HepG2 (cell line): ENCODE measurements around the gene EZH1. TPM values are rescaled to one million over a fixed set of nuclear protein-coding genes. Genes with fewer than 3 reads are reported as not detected.

ENCODE experiments used
- DNMT1 ChIP-seq: sonication (generic); formaldehyde crosslinking; IDR thresholded peaks from 2 replicates; pipeline ENCODE4 v1.5.1; 2020; ENCODE audit warnings: mild to moderate bottlenecking, missing genetic modification reagents
- FOXM1 ChIP-seq: sonication (generic); formaldehyde crosslinking; IDR thresholded peaks from 2 replicates; pipeline ENCODE4 v1.5.0; 2020; ENCODE audit warnings: missing genetic modification reagents
- GTF3A ChIP-seq: sonication (generic); formaldehyde crosslinking; conservative IDR thresholded peaks from 2 replicates; pipeline ENCODE4 v1.4.0; 2020; ENCODE audit warnings: mild to moderate bottlenecking, missing genetic modification reagents
- HNRNPK ChIP-seq: fragments of 200-400 bp; formaldehyde crosslinking; IDR thresholded peaks from 2 replicates; pipeline ENCODE4 v1.6.1; 2018; ENCODE audit warnings: low read length, low read depth, moderate library complexity, mild to moderate bottlenecking; ENCODE audit not compliant: poor library complexity, severe bottlenecking
- ISL2 ChIP-seq: sonication (generic); formaldehyde crosslinking; IDR thresholded peaks from 2 replicates; pipeline ENCODE4 v1.5.0; 2020; ENCODE audit warnings: missing genetic modification reagents
- KLF6 ChIP-seq: IDR thresholded peaks from 2 replicates; pipeline ENCODE4 v1.8.0; 2016; ENCODE audit warnings: missing biosample characterization, missing genetic modification reagents
- RBFOX2 ChIP-seq: fragments of 200-400 bp; formaldehyde crosslinking; IDR thresholded peaks from 2 replicates; pipeline ENCODE4 v1.6.1; 2017; ENCODE audit warnings: low read depth, mild to moderate bottlenecking, low read length
- RBM39 ChIP-seq: fragments of 200-400 bp; formaldehyde crosslinking; IDR thresholded peaks from one replicate; pipeline ENCODE4 v1.6.1; 2018; ENCODE audit warnings: antibody characterized with exemption, mild to moderate bottlenecking, low read depth, low read length; ENCODE audit not compliant: poor library complexity, severe bottlenecking
- SAP130 ChIP-seq: IDR thresholded peaks from 2 replicates; pipeline ENCODE4 v1.6.1; 2016; ENCODE audit warnings: low read depth
- SRSF9 ChIP-seq: fragments of 200-400 bp; formaldehyde crosslinking; IDR thresholded peaks from 2 replicates; pipeline ENCODE4 v1.6.1; 2018; ENCODE audit warnings: borderline replicate concordance, mild to moderate bottlenecking, low read depth, low read length; ENCODE audit not compliant: insufficient read depth, poor library complexity, severe bottlenecking
- TEAD2 ChIP-seq: sonication (generic); formaldehyde crosslinking; IDR thresholded peaks from 2 replicates; pipeline ENCODE4 v1.9.0; 2021; ENCODE audit warnings: missing genetic modification reagents
- ZNF10 ChIP-seq: sonication (generic); formaldehyde crosslinking; IDR thresholded peaks from 2 replicates; pipeline ENCODE4 v1.4.0; 2020; ENCODE audit warnings: mild to moderate bottlenecking, low read depth, missing genetic modification reagents, borderline replicate concordance
- ZNF143 ChIP-seq: sonication (generic); formaldehyde crosslinking; IDR thresholded peaks from 2 replicates; pipeline ENCODE4 v1.4.0; 2020; ENCODE audit warnings: missing genetic modification reagents
- ZNF3 ChIP-seq: IDR thresholded peaks from 2 replicates; pipeline ENCODE4 v1.7.0; 2017; ENCODE audit warnings: inconsistent platforms
- ZNF557 ChIP-seq: sonication (generic); formaldehyde crosslinking; IDR thresholded peaks from 2 replicates; pipeline ENCODE4 v1.4.0; 2020; ENCODE audit warnings: missing genetic modification reagents
- ZNF761 ChIP-seq: sonication (generic); formaldehyde crosslinking; conservative IDR thresholded peaks from 2 replicates; pipeline ENCODE4 v1.4.0; 2020; ENCODE audit warnings: mild to moderate bottlenecking, missing genetic modification reagents
- ZNF768 ChIP-seq: sonication (generic); formaldehyde crosslinking; IDR thresholded peaks from 2 replicates; pipeline ENCODE4 v1.4.0; 2020; ENCODE audit warnings: missing genetic modification reagents
- polyA plus RNA-seq, 8 experiments: library from polyadenylated mRNA; depleted of rRNA in 3 of 8; stranded (reverse) in 7 of 8; unstranded in 1 of 8; fragments of >200 nt; fragmentation: Illumina TruSeq in 4 of 8; extraction: Trizol in 4 of 8; gene quantifications; 2 replicates each; pipeline versions ENCODE4 v1.2.1 to v1.2.3, GENCODE V29; 2011 to 2016; ENCODE audit warnings: low read depth in 4 of 8, missing spikeins in 1 of 8, mixed read lengths in 1 of 8; ENCODE audit not compliant: insufficient read depth in 1 of 8
- total RNA-seq, 5 experiments: library from RNA; depleted of rRNA; stranded (reverse); fragments of >200 nt; fragmentation: Illumina TruSeq; extraction: Trizol; gene quantifications; 2 replicates each; pipeline ENCODE4 v1.2.3, GENCODE V29; 2016; ENCODE audit warnings: low read depth in 1 of 5
- TF ChIP-seq, protein P1 (sequence below), 2 experiments: sonication (generic) in 1 of 2; formaldehyde crosslinking in 1 of 2; IDR thresholded peaks; 2 replicates each; pipeline versions ENCODE4 v1.4.0 to v1.6.1; 2016 to 2020; ENCODE audit warnings: borderline replicate concordance in 1 of 2, low read depth in 1 of 2, mild to moderate bottlenecking in 1 of 2, missing genetic modification reagents in 1 of 2
- TF ChIP-seq, protein P2 (sequence below): sonication (generic); formaldehyde crosslinking; IDR thresholded peaks from 2 replicates; pipeline ENCODE4 v1.4.0; 2020; ENCODE audit warnings: missing genetic modification reagents
- TF ChIP-seq, protein P3 (sequence below): sonication (generic); formaldehyde crosslinking; IDR thresholded peaks from 2 replicates; pipeline ENCODE4 v1.8.1; 2022; ENCODE audit warnings: mild to moderate bottlenecking, missing genetic modification reagents
- TF ChIP-seq, protein P4 (sequence below): sonication (generic); formaldehyde crosslinking; IDR thresholded peaks from 2 replicates; pipeline ENCODE4 v1.8.0; 2022; ENCODE audit warnings: mild to moderate bottlenecking, missing genetic modification reagents, borderline replicate concordance
- TF ChIP-seq, protein P5 (sequence below): sonication (generic); formaldehyde crosslinking; IDR thresholded peaks from 2 replicates; pipeline ENCODE4 v1.5.1; 2020; ENCODE audit warnings: missing genetic modification reagents, mild to moderate bottlenecking, borderline replicate concordance

EZH1 gene
- total and polyA plus RNA-seq, 2 of the 13 experiments (the other 11 are each of a cell fraction or from before 2014, with no cell fraction given), result 11.6 to 24.0 TPM

DNA sequence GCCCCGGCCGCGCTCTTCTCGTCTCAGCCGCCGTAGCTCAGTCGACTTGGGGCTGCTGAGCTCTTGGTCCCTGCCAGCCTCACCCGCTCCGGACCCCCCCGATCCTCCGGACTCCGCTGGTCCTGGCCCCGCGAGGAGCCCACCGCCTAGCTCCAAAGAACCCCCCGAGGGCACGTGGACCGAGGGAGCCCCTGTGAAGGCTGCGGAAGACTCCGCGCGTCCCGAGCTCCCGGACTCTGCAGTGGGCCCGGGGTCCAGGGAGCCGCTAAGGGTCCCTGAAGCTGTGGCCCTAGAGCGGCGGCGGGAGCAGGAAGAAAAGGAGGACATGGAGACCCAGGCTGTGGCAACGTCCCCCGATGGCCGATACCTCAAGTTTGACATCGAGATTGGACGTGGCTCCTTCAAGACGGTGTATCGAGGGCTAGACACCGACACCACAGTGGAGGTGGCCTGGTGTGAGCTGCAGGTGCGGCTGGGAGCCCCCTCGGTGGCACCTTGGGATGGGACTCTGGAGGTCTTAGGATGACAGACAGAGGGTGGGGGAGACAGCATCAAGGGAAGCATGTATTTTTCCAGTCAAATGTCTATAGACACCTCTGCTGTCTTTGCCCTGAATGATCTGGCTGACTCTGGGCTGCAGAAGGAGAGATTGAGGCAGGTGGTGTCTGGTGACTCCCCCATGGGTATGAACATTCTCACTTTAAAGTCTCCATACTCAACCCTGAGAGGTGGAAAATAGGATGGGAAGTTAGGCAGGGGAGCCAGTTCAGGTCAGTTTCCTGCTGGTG lies 36.2 kb upstream of the EZH1 start (continued):
- TF ChIP-seq, protein P1, sequence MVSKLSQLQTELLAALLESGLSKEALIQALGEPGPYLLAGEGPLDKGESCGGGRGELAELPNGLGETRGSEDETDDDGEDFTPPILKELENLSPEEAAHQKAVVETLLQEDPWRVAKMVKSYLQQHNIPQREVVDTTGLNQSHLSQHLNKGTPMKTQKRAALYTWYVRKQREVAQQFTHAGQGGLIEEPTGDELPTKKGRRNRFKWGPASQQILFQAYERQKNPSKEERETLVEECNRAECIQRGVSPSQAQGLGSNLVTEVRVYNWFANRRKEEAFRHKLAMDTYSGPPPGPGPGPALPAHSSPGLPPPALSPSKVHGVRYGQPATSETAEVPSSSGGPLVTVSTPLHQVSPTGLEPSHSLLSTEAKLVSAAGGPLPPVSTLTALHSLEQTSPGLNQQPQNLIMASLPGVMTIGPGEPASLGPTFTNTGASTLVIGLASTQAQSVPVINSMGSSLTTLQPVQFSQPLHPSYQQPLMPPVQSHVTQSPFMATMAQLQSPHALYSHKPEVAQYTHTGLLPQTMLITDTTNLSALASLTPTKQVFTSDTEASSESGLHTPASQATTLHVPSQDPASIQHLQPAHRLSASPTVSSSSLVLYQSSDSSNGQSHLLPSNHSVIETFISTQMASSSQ (IDR thresholded peaks at IDR 0.05; ENCODE audit: low read depth), result no peak
- TF ChIP-seq, protein P1 (CRISPR knock-in tag; IDR thresholded peaks at IDR 0.05; ENCODE audit: borderline replicate concordance), result no peak
- TF ChIP-seq GTF3A (CRISPR knock-in tag) (no peak), ZNF3 (CRISPR knock-in tag) (no peak), ISL2 (CRISPR knock-in tag) (no peak; the same call in 1 of the 2 replicates), RBM39 (no peak), TEAD2 (CRISPR knock-in tag) (no peak), DNMT1 (no peak; the same call in 1 of the 2 replicates), HNRNPK (no peak), FOXM1 (CRISPR knock-in tag) (no peak), ZNF10 (CRISPR knock-in tag) (no peak), ZNF143 (CRISPR knock-in tag) (no peak), KLF6 (CRISPR knock-in tag) (no peak; the same call in 1 of the 2 replicates), ZNF557 (CRISPR knock-in tag) (no peak), RBFOX2 (peak; percentile 63), ZNF768 (peak; percentile 64; the same call in 1 of the 2 replicates), SAP130 (CRISPR knock-in tag) (no peak; the same call in none of the 2 replicates), SRSF9 (no peak), ZNF761 (CRISPR knock-in tag) (no peak; the same call in 1 of the 2 replicates)
- TF ChIP-seq, protein P2, sequence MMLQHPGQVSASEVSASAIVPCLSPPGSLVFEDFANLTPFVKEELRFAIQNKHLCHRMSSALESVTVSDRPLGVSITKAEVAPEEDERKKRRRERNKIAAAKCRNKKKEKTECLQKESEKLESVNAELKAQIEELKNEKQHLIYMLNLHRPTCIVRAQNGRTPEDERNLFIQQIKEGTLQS (CRISPR knock-in tag), result no peak
- TF ChIP-seq, protein P3, sequence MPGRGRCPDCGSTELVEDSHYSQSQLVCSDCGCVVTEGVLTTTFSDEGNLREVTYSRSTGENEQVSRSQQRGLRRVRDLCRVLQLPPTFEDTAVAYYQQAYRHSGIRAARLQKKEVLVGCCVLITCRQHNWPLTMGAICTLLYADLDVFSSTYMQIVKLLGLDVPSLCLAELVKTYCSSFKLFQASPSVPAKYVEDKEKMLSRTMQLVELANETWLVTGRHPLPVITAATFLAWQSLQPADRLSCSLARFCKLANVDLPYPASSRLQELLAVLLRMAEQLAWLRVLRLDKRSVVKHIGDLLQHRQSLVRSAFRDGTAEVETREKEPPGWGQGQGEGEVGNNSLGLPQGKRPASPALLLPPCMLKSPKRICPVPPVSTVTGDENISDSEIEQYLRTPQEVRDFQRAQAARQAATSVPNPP (CRISPR knock-in tag), result no peak
- TF ChIP-seq, protein P4, sequence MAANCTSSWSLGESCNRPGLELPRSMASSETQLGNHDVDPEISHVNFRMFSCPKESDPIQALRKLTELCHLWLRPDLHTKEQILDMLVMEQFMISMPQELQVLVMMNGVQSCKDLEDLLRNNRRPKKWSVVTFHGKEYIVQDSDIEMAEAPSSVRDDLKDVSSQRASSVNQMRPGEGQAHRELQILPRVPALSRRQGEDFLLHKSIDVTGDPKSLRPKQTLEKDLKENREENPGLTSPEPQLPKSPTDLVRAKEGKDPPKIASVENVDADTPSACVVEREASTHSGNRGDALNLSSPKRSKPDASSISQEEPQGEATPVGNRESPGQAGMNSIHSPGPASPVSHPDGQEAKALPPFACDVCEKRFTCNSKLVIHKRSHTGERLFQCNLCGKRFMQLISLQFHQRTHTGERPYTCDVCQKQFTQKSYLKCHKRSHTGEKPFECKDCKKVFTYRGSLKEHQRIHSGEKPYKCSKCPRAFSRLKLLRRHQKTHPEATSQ, result no peak
- TF ChIP-seq, protein P5, sequence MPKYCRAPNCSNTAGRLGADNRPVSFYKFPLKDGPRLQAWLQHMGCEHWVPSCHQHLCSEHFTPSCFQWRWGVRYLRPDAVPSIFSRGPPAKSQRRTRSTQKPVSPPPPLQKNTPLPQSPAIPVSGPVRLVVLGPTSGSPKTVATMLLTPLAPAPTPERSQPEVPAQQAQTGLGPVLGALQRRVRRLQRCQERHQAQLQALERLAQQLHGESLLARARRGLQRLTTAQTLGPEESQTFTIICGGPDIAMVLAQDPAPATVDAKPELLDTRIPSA, result no peak
